Neural cell (in vitro differentiated cells): ENCODE data around the gene S100A8. TPM values are rescaled to one million over a fixed set of nuclear protein-coding genes. Genes with fewer than 3 reads are reported as not detected.

ENCODE experiments used
- H2AFZ ChIP-seq: fragments of 200-600, 300-800 bp; sonication (generic), shearing (Covaris generic); 2 replicates; pipeline ENCODE4 v1.6.0; 2014; ENCODE audit warnings: low read depth, mild to moderate bottlenecking, antibody characterized with exemption, low read length, moderate library complexity
- H3F3A ChIP-seq: fragments of 200-600 bp; shearing (Covaris generic); 2 replicates; pipeline ENCODE4 v1.6.1; 2016; ENCODE audit warnings: mild to moderate bottlenecking, moderate library complexity, mixed read lengths, antibody characterized with exemption, low read length; ENCODE audit not compliant: insufficient read depth, poor library complexity, severe bottlenecking
- H3K27ac ChIP-seq: fragments of 200-600, 300-800 bp; sonication (generic), shearing (Covaris generic); 2 replicates; pipeline ENCODE4 v1.5.1; 2014; ENCODE audit warnings: mild to moderate bottlenecking, low read length, moderate library complexity
- H3K27me3 ChIP-seq: fragments of 300-800, 200-600 bp; sonication (generic), shearing (Covaris generic); 2 replicates; pipeline ENCODE4 v1.6.0; 2014; ENCODE audit warnings: mild to moderate bottlenecking, low read depth, low read length, moderate library complexity; ENCODE audit not compliant: insufficient read depth
- H3K36me3 ChIP-seq: fragments of 300-800, 200-600 bp; sonication (generic), shearing (Covaris generic); 2 replicates; pipeline ENCODE4 v1.5.1; 2014; ENCODE audit warnings: mild to moderate bottlenecking, antibody characterized with exemption, low read length, moderate library complexity; ENCODE audit not compliant: insufficient read depth
- H3K4me2 ChIP-seq: fragments of 300-800, 200-600 bp; sonication (generic), shearing (Covaris generic); 2 replicates; pipeline ENCODE4 v1.6.0; 2014; ENCODE audit warnings: mild to moderate bottlenecking, low read length
- H3K4me3 ChIP-seq: fragments of 300-800, 200-600 bp; sonication (generic), shearing (Covaris generic); 2 replicates; pipeline ENCODE4 v1.5.1; 2014; ENCODE audit warnings: mild to moderate bottlenecking, low read length, moderate library complexity
- H3K79me2 ChIP-seq: fragments of 200-600 bp; shearing (Covaris generic); replicated peaks from 2 replicates; pipeline ENCODE4 v1.6.0; 2014; ENCODE audit warnings: mild to moderate bottlenecking, low read length, moderate library complexity; ENCODE audit not compliant: insufficient read depth
- H3K9ac ChIP-seq: fragments of 300-800, 200-600 bp; sonication (generic), shearing (Covaris generic); 2 replicates; pipeline ENCODE4 v1.6.1; 2016; ENCODE audit warnings: mild to moderate bottlenecking, low read length, mixed read lengths
- H3K9me2 ChIP-seq: fragments of 200-600 bp; shearing (Covaris generic); 2 replicates; pipeline ENCODE4 v1.6.1; 2016; ENCODE audit warnings: mild to moderate bottlenecking, low read length, mixed read lengths; ENCODE audit not compliant: insufficient read depth
- H3K9me3 ChIP-seq: fragments of 200-600, 300-800 bp; sonication (generic), shearing (Covaris generic); 2 replicates; pipeline ENCODE4 v1.6.1; 2016; ENCODE audit warnings: mild to moderate bottlenecking, mixed run types, low read length, moderate library complexity, mixed read lengths
- H4K20me1 ChIP-seq: fragments of 200-600 bp; shearing (Covaris generic); 2 replicates; pipeline ENCODE4 v1.6.1; 2016; ENCODE audit warnings: mild to moderate bottlenecking, mixed run types; ENCODE audit not compliant: insufficient read depth
- EP300 ChIP-seq: fragments of 450-650 bp; conservative IDR thresholded peaks from 2 replicates; pipeline ENCODE4 v1.6.1; 2014; ENCODE audit warnings: antibody characterized with exemption, mild to moderate bottlenecking, moderate library complexity; ENCODE audit not compliant: poor library complexity, severe bottlenecking
- EZH2 ChIP-seq: fragments of 200-600, 300-800 bp; shearing (Covaris generic), sonication (generic); IDR thresholded peaks from 2 replicates; pipeline ENCODE4 v1.6.1; 2014; ENCODE audit warnings: antibody characterized with exemption, low read length, borderline replicate concordance, mild to moderate bottlenecking; ENCODE audit not compliant: insufficient read depth, poor library complexity, severe bottlenecking
- MXI1 ChIP-seq: fragments of 450-650 bp; conservative IDR thresholded peaks from 2 replicates; pipeline ENCODE4 v1.6.1; 2014; ENCODE audit warnings: antibody characterized with exemption, mild to moderate bottlenecking; ENCODE audit not compliant: poor library complexity, severe bottlenecking
- POLR2AphosphoS5 ChIP-seq: IDR thresholded peaks from 2 replicates; pipeline ENCODE4 v1.6.1; 2012
- RAD21 ChIP-seq: fragments of 450-650 bp; conservative IDR thresholded peaks from 2 replicates; pipeline ENCODE4 v1.6.1; 2014; ENCODE audit warnings: antibody characterized with exemption, mild to moderate bottlenecking, moderate library complexity
- SMC3 ChIP-seq: fragments of 450-650 bp; conservative IDR thresholded peaks from 2 replicates; pipeline ENCODE4 v1.6.1; 2014; ENCODE audit warnings: antibody characterized with exemption, mild to moderate bottlenecking, moderate library complexity; ENCODE audit not compliant: poor library complexity
- TAF1 ChIP-seq: IDR thresholded peaks from 2 replicates; pipeline ENCODE4 v1.6.1; 2012; ENCODE audit warnings: low read depth
- polyA plus RNA-seq: library from polyadenylated mRNA; depleted of rRNA; stranded (reverse); fragments of >200 nt; gene quantifications from 2 replicates; pipeline ENCODE4 v1.2.3, GENCODE V29; 2014
- TF ChIP-seq, protein P1 (sequence below): IDR thresholded peaks from 2 replicates; pipeline ENCODE4 v1.6.1; 2012; ENCODE audit warnings: borderline replicate concordance
- TF ChIP-seq, protein P2 (sequence below): fragments of 450-650 bp; IDR thresholded peaks from 2 replicates; pipeline ENCODE4 v1.5.1; 2014; ENCODE audit warnings: antibody characterized with exemption, mild to moderate bottlenecking, moderate library complexity; ENCODE audit not compliant: poor library complexity, severe bottlenecking

Gene S100A8
- polyA plus RNA-seq, 1 donor from 2014 or later: not detected

DNA sequence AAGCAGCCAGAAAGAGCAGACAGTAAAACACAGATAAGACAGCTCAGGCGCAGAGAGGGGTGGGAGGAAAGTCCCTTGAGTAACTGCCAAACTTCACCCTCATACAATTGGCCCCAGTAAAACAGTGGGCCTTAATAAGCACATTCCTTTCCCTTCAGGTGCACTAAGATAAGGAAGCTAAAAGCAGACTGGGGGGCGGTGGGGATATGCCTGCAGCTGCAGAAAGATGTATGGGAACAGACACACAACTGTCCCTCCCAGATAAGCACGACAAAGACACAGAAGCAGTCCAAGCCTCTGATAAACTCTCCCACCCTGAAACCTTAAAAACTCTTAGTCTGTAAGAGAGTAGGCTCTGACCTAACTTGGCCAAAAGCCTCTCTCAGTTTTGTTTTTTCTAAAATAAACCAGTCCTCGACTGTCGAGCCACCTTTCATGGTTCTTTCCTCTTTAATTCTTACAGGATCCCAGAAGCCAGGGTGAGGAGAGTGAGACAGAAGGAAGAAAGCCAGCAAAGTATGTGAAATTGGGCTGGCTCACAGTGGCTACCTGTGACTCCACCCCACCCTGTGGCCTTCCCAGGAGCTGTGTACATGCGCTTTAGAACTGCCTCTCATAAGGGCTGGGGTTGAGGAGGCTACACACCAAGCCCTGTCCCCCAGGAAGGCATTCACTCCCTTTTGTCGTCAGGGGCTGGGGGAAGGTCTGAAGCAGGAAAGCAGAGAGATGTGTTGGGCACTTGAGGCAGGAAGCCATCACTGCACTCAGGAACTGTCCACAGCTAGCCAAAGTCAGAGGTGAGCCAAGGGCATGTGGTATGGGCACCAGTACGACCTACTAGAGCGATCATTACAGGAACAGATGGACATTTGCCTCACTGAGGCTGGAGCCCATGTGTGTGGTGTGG lies 46.8 kb downstream of the S100A8 start:
- no peak overlapping the region for H2AFZ ChIP-seq
- no peak overlapping the region for H3K27ac ChIP-seq
- H3K9me2 ChIP-seq: no peaks in the 10 kb centered on the region
- H3K27me3 ChIP-seq: no peaks in the 10 kb centered on the region
- H3K4me2 ChIP-seq: no peak overlapping the region
- H3K36me3 ChIP-seq: no peaks in the 10 kb centered on the region
- TF ChIP-seq MXI1: no peak
- H4K20me1 ChIP-seq: no peaks in the 10 kb centered on the region
- H3K4me3 ChIP-seq: no peak overlapping the region
- no peaks in the 10 kb centered on the region for H3K9me3 ChIP-seq
- no peak overlapping the region for H3K9ac ChIP-seq
- no peaks in the 10 kb centered on the region for H3K79me2 ChIP-seq
- H3F3A ChIP-seq: no peaks in the 10 kb centered on the region

DNA sequence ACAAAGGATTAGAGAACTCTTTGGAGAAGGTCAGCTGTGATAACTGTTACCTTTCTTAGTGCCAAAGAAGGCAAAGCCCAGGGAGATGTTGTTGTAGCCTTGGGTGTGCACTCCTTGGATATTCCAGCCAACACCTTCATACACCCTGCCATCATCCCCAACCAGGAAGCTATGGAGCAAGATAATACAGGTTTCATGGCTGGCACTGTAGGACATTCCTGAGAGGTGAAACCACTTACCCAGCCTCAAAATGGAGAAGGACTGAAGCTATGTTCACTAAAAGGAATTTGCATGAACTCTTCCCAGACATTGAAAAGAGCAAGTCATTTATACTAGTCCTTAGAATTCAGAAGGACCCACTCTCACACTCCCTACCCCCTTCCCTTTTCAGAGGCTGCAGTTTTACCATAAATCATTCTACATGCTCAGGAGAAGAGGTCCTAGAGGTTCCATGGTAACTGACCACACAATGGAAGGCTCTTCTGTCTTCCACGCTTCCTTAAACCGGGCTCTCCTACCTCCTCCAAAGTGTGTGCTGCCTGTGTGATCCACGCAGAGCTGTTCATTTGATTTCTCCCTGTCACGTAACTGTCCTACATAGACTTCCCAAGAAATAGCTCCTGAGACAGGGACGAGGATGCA lies 47.7 kb downstream of the S100A8 start:
- Histone ChIP-seq H3K79me2 (no peaks in the 10 kb centered on the region), H3K4me3 (no peak overlapping the region), H3F3A (no peaks in the 10 kb centered on the region), H3K36me3 (no peaks in the 10 kb centered on the region), H4K20me1 (no peaks in the 10 kb centered on the region), H3K27ac (no peak overlapping the region), H3K9ac (no peak overlapping the region), H2AFZ (no peak overlapping the region), H3K4me2 (no peak overlapping the region), H3K9me3 (no peaks in the 10 kb centered on the region), H3K27me3 (no peaks in the 10 kb centered on the region), H3K9me2 (no peaks in the 10 kb centered on the region)
- TF ChIP-seq EZH2 (no peak), POLR2AphosphoS5 (no peak), TAF1 (no peak), RAD21 (no peak), SMC3 (no peak), MXI1 (no peak), EP300 (no peak)
- TF ChIP-seq, protein P1, sequence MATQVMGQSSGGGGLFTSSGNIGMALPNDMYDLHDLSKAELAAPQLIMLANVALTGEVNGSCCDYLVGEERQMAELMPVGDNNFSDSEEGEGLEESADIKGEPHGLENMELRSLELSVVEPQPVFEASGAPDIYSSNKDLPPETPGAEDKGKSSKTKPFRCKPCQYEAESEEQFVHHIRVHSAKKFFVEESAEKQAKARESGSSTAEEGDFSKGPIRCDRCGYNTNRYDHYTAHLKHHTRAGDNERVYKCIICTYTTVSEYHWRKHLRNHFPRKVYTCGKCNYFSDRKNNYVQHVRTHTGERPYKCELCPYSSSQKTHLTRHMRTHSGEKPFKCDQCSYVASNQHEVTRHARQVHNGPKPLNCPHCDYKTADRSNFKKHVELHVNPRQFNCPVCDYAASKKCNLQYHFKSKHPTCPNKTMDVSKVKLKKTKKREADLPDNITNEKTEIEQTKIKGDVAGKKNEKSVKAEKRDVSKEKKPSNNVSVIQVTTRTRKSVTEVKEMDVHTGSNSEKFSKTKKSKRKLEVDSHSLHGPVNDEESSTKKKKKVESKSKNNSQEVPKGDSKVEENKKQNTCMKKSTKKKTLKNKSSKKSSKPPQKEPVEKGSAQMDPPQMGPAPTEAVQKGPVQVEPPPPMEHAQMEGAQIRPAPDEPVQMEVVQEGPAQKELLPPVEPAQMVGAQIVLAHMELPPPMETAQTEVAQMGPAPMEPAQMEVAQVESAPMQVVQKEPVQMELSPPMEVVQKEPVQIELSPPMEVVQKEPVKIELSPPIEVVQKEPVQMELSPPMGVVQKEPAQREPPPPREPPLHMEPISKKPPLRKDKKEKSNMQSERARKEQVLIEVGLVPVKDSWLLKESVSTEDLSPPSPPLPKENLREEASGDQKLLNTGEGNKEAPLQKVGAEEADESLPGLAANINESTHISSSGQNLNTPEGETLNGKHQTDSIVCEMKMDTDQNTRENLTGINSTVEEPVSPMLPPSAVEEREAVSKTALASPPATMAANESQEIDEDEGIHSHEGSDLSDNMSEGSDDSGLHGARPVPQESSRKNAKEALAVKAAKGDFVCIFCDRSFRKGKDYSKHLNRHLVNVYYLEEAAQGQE: no peak
- TF ChIP-seq, protein P2, sequence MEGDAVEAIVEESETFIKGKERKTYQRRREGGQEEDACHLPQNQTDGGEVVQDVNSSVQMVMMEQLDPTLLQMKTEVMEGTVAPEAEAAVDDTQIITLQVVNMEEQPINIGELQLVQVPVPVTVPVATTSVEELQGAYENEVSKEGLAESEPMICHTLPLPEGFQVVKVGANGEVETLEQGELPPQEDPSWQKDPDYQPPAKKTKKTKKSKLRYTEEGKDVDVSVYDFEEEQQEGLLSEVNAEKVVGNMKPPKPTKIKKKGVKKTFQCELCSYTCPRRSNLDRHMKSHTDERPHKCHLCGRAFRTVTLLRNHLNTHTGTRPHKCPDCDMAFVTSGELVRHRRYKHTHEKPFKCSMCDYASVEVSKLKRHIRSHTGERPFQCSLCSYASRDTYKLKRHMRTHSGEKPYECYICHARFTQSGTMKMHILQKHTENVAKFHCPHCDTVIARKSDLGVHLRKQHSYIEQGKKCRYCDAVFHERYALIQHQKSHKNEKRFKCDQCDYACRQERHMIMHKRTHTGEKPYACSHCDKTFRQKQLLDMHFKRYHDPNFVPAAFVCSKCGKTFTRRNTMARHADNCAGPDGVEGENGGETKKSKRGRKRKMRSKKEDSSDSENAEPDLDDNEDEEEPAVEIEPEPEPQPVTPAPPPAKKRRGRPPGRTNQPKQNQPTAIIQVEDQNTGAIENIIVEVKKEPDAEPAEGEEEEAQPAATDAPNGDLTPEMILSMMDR: no peak
